ENCODE measurements around the gene ACSL1. TPM values are rescaled to one million over a fixed set of nuclear protein-coding genes. Genes with fewer than 3 reads are reported as not detected.

The ACSL1 gene
- total RNA-seq, 1 experiment from 2014 or later = 20.0 TPM

DNA sequence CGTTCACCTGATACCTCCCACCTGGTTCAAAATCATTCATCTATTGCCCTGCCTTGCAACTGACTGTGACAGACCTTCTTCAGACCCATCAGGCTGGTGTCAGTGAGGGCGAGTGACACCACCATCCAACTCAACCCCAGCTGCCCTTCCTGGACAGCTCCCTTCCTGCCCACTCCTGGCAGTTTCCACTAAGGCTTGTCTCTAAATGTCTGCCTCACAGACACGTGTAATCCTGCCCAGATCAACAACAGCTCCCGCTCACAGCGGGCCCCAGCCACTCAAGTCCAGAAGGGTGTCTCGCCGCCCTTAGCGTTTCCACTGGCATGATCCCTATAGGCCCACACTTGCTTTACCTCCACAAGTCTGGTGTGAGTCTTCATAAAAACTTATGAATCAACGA is 28.9 kb downstream of the ACSL1 start:
- H2AFZ ChIP-seq (ENCODE audit: low read length) = no peak overlapping the region
- no peaks in the 10 kb centered on the region for H3K9me2 ChIP-seq (replicated peaks; ENCODE audit: low read length)
- no peaks in the 10 kb centered on the region for H3K27me3 ChIP-seq (ENCODE audit: low read length)
- DNase-seq (no peak), ATAC-seq (no peak)
- H3K9ac ChIP-seq (ENCODE audit: low read length) = no peak overlapping the region
- peaks cover 17% of the 10 kb centered on the region for H3K4me1 ChIP-seq (ENCODE audit: insufficient read depth, low read length)
- no TSS peak for BruUV-seq (replicated peaks)
- no peak overlapping the region for H3K4me2 ChIP-seq (ENCODE audit: low read length)
- no peak overlapping the region for H3K27ac ChIP-seq (ENCODE audit: low read length)
- H4K20me1 ChIP-seq (ENCODE audit: low read length) = no peaks in the 10 kb centered on the region
- CTCF ChIA-PET = no interaction called here
- no peaks in the 10 kb centered on the region for H3K79me2 ChIP-seq (ENCODE audit: low read length)
- no peak overlapping the region for H3K4me3 ChIP-seq (ENCODE audit: low read length)
- H3F3A ChIP-seq (ENCODE audit: low read length, unreplicated experiment) = no peaks in the 10 kb centered on the region
- H3K9me3 ChIP-seq (ENCODE audit: low read length) = no peaks in the 10 kb centered on the region
- TF ChIP-seq, protein P1, sequence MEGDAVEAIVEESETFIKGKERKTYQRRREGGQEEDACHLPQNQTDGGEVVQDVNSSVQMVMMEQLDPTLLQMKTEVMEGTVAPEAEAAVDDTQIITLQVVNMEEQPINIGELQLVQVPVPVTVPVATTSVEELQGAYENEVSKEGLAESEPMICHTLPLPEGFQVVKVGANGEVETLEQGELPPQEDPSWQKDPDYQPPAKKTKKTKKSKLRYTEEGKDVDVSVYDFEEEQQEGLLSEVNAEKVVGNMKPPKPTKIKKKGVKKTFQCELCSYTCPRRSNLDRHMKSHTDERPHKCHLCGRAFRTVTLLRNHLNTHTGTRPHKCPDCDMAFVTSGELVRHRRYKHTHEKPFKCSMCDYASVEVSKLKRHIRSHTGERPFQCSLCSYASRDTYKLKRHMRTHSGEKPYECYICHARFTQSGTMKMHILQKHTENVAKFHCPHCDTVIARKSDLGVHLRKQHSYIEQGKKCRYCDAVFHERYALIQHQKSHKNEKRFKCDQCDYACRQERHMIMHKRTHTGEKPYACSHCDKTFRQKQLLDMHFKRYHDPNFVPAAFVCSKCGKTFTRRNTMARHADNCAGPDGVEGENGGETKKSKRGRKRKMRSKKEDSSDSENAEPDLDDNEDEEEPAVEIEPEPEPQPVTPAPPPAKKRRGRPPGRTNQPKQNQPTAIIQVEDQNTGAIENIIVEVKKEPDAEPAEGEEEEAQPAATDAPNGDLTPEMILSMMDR (conservative IDR thresholded peaks at IDR 0.05; ENCODE audit: low read depth, low read length) = no peak
- TF ChIP-seq EZH2 (IDR thresholded peaks at IDR 0.05; ENCODE audit: low read length, unreplicated experiment) (no peak), EZH2phosphoT487 (IDR thresholded peaks at IDR 0.05; ENCODE audit: borderline replicate concordance, low read length) (no peak)
- H3K36me3 ChIP-seq (ENCODE audit: low read depth, low read length) = no peaks in the 10 kb centered on the region
- POLR2A ChIA-PET (ENCODE audit: unreplicated experiment) = no interaction called here
- intact Hi-C loops (cut with micrococcal nuclease) = no loop called here

DNA sequence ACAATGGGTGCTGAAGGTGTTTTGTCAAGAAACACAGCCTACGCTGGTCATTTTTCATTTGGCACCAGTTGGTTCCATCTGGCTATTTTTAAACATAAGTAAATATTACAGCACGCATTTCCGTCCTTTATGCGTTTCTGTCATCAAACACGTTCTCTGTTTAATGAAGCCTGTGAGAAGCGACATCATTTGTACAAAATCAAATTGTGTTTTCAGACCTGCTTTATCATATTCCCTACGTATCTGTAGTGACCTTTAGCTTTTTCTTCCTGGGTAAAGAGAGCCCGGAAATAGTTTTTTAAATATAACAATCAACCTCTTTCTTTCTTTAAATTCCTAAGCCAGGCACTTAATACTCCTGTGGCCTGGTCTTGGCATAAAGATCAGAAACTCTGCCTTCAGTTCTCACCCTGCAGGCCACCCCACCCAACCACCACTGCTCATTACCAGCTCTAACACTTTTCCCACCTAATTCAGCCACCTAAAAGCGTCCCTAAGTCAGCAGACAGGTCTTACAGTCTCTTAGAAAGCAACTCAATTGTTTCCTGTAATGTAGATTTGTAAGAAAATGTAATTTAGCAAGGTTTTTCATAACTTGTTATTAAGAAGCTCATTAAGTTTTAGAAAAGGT is 30.4 kb downstream of the ACSL1 start:
- CTCF ChIA-PET = no interaction called here

DNA sequence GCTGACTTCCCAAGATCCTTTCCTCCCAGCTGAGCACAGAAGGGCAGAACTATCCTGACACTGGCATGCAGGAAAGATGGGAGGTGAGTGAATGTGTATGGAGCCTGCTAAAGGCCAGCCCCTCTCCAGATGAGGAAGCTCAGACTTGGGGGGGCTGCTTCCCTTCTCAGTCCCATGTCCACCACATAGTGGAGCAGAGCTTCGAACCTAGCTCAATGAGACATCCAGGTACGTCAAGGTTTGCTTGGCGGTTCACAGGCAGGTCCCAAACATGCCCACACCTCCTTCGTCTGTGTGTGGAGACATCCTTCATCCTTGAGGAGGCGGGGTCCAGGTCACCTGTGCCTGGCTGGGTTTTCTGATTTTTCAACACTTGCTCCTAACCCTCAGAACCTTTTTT is 31.3 kb downstream of the ACSL1 start:
- Histone ChIP-seq H3K79me2 (ENCODE audit: low read length) (no peaks in the 10 kb centered on the region), H3K4me3 (ENCODE audit: low read length) (no peak overlapping the region), H4K20me1 (ENCODE audit: low read length) (no peaks in the 10 kb centered on the region), H2AFZ (ENCODE audit: low read length) (no peak overlapping the region), H3K9me3 (ENCODE audit: low read length) (no peaks in the 10 kb centered on the region), H3F3A (ENCODE audit: low read length, unreplicated experiment) (no peaks in the 10 kb centered on the region), H3K4me1 (ENCODE audit: insufficient read depth, low read length) (peaks cover 11% of the 10 kb centered on the region), H3K9me2 (replicated peaks; ENCODE audit: low read length) (no peaks in the 10 kb centered on the region), H3K9ac (ENCODE audit: low read length) (no peak overlapping the region), H3K27ac (ENCODE audit: low read length) (no peak overlapping the region), H3K4me2 (ENCODE audit: low read length) (no peak overlapping the region), H3K36me3 (ENCODE audit: low read depth, low read length) (no peaks in the 10 kb centered on the region), H3K27me3 (ENCODE audit: low read length) (no peaks in the 10 kb centered on the region)
- no peak for ATAC-seq
- DNase-seq = no peak
- ChIA-PET POLR2A (ENCODE audit: unreplicated experiment) (no interaction called here), CTCF (no interaction called here)
- intact Hi-C loops (cut with micrococcal nuclease) = no loop called here
- no peak for TF ChIP-seq EZH2phosphoT487 (IDR thresholded peaks at IDR 0.05; ENCODE audit: borderline replicate concordance, low read length)
- TF ChIP-seq, protein P1 (conservative IDR thresholded peaks at IDR 0.05; ENCODE audit: low read depth, low read length) = no peak
- no peak for TF ChIP-seq EZH2 (IDR thresholded peaks at IDR 0.05; ENCODE audit: low read length, unreplicated experiment)
- no TSS peak for BruUV-seq (replicated peaks)

More for the DNA sequence above, 30.4 kb downstream of the ACSL1 start:
- Histone ChIP-seq H3K79me2 (ENCODE audit: low read length) (no peaks in the 10 kb centered on the region), H2AFZ (ENCODE audit: low read length) (no peak overlapping the region), H3K27ac (ENCODE audit: low read length) (no peak overlapping the region), H3K9me3 (ENCODE audit: low read length) (no peaks in the 10 kb centered on the region), H3K4me2 (ENCODE audit: low read length) (no peak overlapping the region), H3K4me1 (ENCODE audit: insufficient read depth, low read length) (peaks cover 11% of the 10 kb centered on the region), H3K9me2 (replicated peaks; ENCODE audit: low read length) (no peaks in the 10 kb centered on the region), H4K20me1 (ENCODE audit: low read length) (no peaks in the 10 kb centered on the region), H3K27me3 (ENCODE audit: low read length) (no peaks in the 10 kb centered on the region), H3F3A (ENCODE audit: low read length, unreplicated experiment) (no peaks in the 10 kb centered on the region), H3K9ac (ENCODE audit: low read length) (no peak overlapping the region), H3K36me3 (ENCODE audit: low read depth, low read length) (no peaks in the 10 kb centered on the region), H3K4me3 (ENCODE audit: low read length) (no peak overlapping the region)
- intact Hi-C loops (cut with micrococcal nuclease) = no loop called here
- ATAC-seq = no peak
- POLR2A ChIA-PET (ENCODE audit: unreplicated experiment) = no interaction called here
- TF ChIP-seq, protein P1 (conservative IDR thresholded peaks at IDR 0.05; ENCODE audit: low read depth, low read length) = no peak
- TF ChIP-seq EZH2phosphoT487 (IDR thresholded peaks at IDR 0.05; ENCODE audit: borderline replicate concordance, low read length) (no peak), EZH2 (IDR thresholded peaks at IDR 0.05; ENCODE audit: low read length, unreplicated experiment) (no peak)
- BruUV-seq (replicated peaks) = no TSS peak
- DNase-seq = no peak
